PC-3 (cell line): ENCODE measurements around the gene F12. TPM values are rescaled to one million over a fixed set of nuclear protein-coding genes. Genes with fewer than 3 reads are reported as not detected.
A peak's percentile ranks its signal among the peaks of the same experiment; 100 is the strongest.

ENCODE experiments used
- ATAC-seq: fragments of 200-7000 bp; cut with Tn5 transposase; 2 replicates; pipeline ENCODE4 v1.9.1; 2020; ENCODE audit warnings: mild to moderate bottlenecking, moderate library complexity
- BruUV-seq: library from RNA; stranded (reverse); fragments of 400-500 nt; replicated peaks from 2 replicates; lab custom pipeline; 2021; lab: Mats Ljungman, UMichigan
- CTCF ChIA-PET: fragments of 300-600 bp; sonication (Branson Sonifier 250); formaldehyde crosslinking; loops from one replicate; lab custom pipeline; 2022; ENCODE audit warnings: antibody characterized with exemption; lab: Charles Lee
- POLR2A ChIA-PET: fragments of 300-600 bp; sonication (Branson Sonifier 250); formaldehyde crosslinking; loops from one replicate; lab custom pipeline; 2022; ENCODE audit warnings: antibody characterized with exemption; ENCODE audit not compliant: unreplicated experiment; lab: Charles Lee
- DNase-seq: peaks from one replicate; pipeline ENCODE4 v3.0.0-alpha.2; 2015
- H2AFZ ChIP-seq: fragments of 300-600 bp; sonication (generic); 2 replicates; pipeline ENCODE4 v1.6.0; 2016; ENCODE audit warnings: antibody characterized with exemption, low read length
- H3F3A ChIP-seq: fragments of 300-600 bp; sonication (generic); one replicate; pipeline ENCODE4 v1.6.0; 2017; ENCODE audit warnings: antibody characterized with exemption, low read length, control low read depth, mild to moderate bottlenecking; ENCODE audit not compliant: unreplicated experiment
- H3K27ac ChIP-seq: fragments of 300-600 bp; sonication (generic); 2 replicates; pipeline ENCODE4 v1.5.1; 2016; ENCODE audit warnings: mild to moderate bottlenecking, low read length
- H3K27me3 ChIP-seq: fragments of 300-600 bp; sonication (generic); 2 replicates; pipeline ENCODE4 v1.6.1; 2016; ENCODE audit warnings: low read length, mixed read lengths
- H3K36me3 ChIP-seq: fragments of 300-600 bp; sonication (generic); 2 replicates; pipeline ENCODE4 v1.6.1; 2016; ENCODE audit warnings: low read depth, mixed run types, low read length, mixed read lengths
- H3K4me1 ChIP-seq: fragments of 300-600 bp; sonication (generic); 2 replicates; pipeline ENCODE4 v1.5.1; 2016; ENCODE audit warnings: low read length; ENCODE audit not compliant: insufficient read depth
- H3K4me2 ChIP-seq: fragments of 300-600 bp; sonication (generic); 2 replicates; pipeline ENCODE4 v1.6.0; 2016; ENCODE audit warnings: low read length
- H3K4me3 ChIP-seq: fragments of 300-600 bp; sonication (generic); 2 replicates; pipeline ENCODE4 v1.5.1; 2016; ENCODE audit warnings: mild to moderate bottlenecking, low read length, mixed read lengths
- H3K79me2 ChIP-seq: fragments of 300-600 bp; sonication (generic); 2 replicates; pipeline ENCODE4 v1.6.1; 2017; ENCODE audit warnings: low read length, mixed read lengths
- H3K9ac ChIP-seq: fragments of 300-600 bp; sonication (generic); 2 replicates; pipeline ENCODE4 v1.6.0; 2016; ENCODE audit warnings: mild to moderate bottlenecking, low read length
- H3K9me2 ChIP-seq: fragments of 300-600 bp; sonication (generic); replicated peaks from 2 replicates; pipeline ENCODE4 v1.6.1; 2016; ENCODE audit warnings: mixed run types, low read length, mixed read lengths
- H3K9me3 ChIP-seq: fragments of 300-600 bp; sonication (generic); 2 replicates; pipeline ENCODE4 v1.6.1; 2016; ENCODE audit warnings: low read length, mixed read lengths
- H4K20me1 ChIP-seq: fragments of 300-600 bp; sonication (generic); 2 replicates; pipeline ENCODE4 v1.6.1; 2016; ENCODE audit warnings: low read length, mixed read lengths
- EZH2 ChIP-seq: fragments of 300-600 bp; sonication (generic); IDR thresholded peaks from one replicate; pipeline ENCODE4 v1.6.1; 2017; ENCODE audit warnings: antibody characterized with exemption, mild to moderate bottlenecking, low read length; ENCODE audit not compliant: unreplicated experiment
- EZH2phosphoT487 ChIP-seq: fragments of 300-600 bp; sonication (generic); IDR thresholded peaks from 2 replicates; pipeline ENCODE4 v1.6.1; 2018; ENCODE audit warnings: mild to moderate bottlenecking, antibody characterized with exemption, low read length, borderline replicate concordance
- intact Hi-C: fragments of 100-400 bp; cut with micrococcal nuclease; formaldehyde crosslinking; loops from 2 replicates; pipeline ENCODE4 v1.9.0; 2023
- total RNA-seq: library from RNA; depleted of rRNA; stranded (reverse); fragments of >200 nt; gene quantifications from 2 replicates; pipeline ENCODE4 v1.2.3, GENCODE V29; 2014
- TF ChIP-seq, protein P1 (sequence below): fragments of 300-600 bp; sonication (generic); conservative IDR thresholded peaks from 2 replicates; pipeline ENCODE4 v1.5.1; 2017; ENCODE audit warnings: antibody characterized with exemption, low read depth, mild to moderate bottlenecking, low read length

Gene F12
- total RNA-seq, 1 experiment from 2014 or later: 36.8 TPM

DNA sequence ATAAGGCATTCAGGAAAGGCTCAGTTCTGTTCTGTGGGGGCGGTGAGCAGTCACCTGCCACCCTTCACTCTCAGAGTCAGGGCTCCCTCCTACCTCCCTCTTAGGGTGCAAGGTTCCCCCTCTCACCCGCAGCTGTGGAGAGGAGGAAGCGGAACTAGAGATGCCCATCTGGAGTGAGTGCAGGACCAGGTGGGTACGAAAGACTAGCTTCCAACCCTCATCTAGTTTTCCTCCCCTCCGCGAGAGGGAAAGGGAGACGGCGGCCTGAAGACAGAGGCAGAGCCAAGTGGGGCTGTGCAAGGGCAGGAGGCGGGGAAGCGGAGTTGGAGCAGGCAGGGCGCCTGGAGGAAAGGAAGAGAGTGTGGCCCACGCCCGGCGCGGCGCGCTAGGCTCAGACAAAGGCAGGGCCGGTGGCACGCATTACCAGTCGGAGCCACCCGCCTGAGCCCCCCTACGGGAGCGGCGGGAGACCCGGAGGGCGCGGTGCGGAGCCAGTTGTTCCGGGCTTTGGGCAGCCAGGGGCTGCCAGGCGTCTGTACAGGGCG lies 44.6 kb upstream of the F12 start:
- H3F3A ChIP-seq: peaks cover 8% of the 10 kb centered on the region
- ATAC-seq (peak; percentile 2; the same call in 1 of the 2 replicates), DNase-seq (no peak)
- no peaks in the 10 kb centered on the region for H3K9me2 ChIP-seq
- peak overlapping the region; percentile 60; the same call in 1 of the 2 replicates for H2AFZ ChIP-seq
- H4K20me1 ChIP-seq: peaks cover 14% of the 10 kb centered on the region; the same call in 1 of the 2 replicates
- H3K9ac ChIP-seq: peak overlapping the region; percentile 80
- peaks cover 5% of the 10 kb centered on the region for H3K36me3 ChIP-seq
- peaks cover 12% of the 10 kb centered on the region for H3K79me2 ChIP-seq
- ChIA-PET POLR2A (interaction anchor here (0.5 to 0.7 kb wide), 2 partner anchors 44 to 51 kb away, joined by 3 to 4 read pairs; no protein-coding TSS in a partner anchor), CTCF (interaction anchor here (1.1 to 3.4 kb wide), 4 partner anchors 51 to 135 kb away, joined by 4 to 36 read pairs (median 4); no protein-coding TSS in a partner anchor)
- H3K4me1 ChIP-seq: peaks cover 18% of the 10 kb centered on the region; the same call in 1 of the 2 replicates
- H3K9me3 ChIP-seq: no peaks in the 10 kb centered on the region
- TF ChIP-seq EZH2phosphoT487: no peak
- no peak for TF ChIP-seq EZH2
- TF ChIP-seq, protein P1, sequence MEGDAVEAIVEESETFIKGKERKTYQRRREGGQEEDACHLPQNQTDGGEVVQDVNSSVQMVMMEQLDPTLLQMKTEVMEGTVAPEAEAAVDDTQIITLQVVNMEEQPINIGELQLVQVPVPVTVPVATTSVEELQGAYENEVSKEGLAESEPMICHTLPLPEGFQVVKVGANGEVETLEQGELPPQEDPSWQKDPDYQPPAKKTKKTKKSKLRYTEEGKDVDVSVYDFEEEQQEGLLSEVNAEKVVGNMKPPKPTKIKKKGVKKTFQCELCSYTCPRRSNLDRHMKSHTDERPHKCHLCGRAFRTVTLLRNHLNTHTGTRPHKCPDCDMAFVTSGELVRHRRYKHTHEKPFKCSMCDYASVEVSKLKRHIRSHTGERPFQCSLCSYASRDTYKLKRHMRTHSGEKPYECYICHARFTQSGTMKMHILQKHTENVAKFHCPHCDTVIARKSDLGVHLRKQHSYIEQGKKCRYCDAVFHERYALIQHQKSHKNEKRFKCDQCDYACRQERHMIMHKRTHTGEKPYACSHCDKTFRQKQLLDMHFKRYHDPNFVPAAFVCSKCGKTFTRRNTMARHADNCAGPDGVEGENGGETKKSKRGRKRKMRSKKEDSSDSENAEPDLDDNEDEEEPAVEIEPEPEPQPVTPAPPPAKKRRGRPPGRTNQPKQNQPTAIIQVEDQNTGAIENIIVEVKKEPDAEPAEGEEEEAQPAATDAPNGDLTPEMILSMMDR: no peak
- no peaks in the 10 kb centered on the region for H3K27me3 ChIP-seq
- H3K4me2 ChIP-seq: peak overlapping the region; percentile 99
- no TSS peak for BruUV-seq
- H3K4me3 ChIP-seq: peak overlapping the region; percentile 88
- no peak overlapping the region for H3K27ac ChIP-seq
- intact Hi-C loops: loop anchor here (1.0 to 2.0 kb wide), 5 partner anchors 27 to 145 kb away; partner anchors contain the start of gene GRK6

DNA sequence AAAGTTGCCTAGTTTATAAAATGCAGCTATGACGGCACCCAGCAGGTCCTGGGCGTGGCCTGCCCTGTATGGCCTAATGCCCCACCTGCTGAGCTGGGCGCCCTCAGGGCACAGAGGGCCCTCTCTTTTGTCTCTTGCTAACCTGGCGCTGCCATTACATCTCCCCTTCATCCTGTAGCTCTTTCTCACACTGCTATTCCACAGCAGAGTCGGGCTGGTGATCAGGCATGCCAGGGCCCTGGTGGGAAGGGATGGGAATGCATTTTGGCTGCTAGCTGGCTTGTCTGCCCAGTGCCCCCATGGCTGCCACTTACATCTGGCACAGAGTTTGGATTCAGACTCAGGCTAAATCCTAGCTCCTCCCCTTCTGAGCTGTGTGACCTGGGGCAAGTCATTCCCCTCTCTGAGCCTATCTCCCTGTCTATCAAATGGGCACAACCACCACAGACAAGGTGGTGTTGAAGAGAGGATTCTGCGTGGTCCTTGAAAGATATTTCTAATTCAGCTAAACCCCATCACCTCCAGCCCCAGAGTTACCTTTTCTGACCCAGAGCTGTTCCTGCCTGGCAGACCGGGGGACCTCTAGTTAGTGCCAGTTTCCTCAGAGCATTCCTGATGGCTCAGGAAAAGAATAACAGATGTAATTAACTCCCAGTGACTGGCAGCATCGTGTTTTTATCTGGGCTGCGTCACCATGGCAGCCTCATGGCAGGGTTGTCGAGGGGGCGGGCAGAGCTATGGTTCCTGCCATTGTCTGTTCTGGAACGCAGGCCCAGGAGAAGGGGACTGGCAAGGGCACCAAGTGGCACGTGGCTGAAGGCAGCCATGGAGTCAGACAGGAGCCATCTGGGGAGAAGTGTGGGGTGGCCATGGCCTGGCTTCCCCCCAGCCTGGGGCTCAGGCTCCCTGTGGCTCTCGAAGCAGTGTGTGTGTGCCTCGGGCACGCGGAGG lies 43.6 kb upstream of the F12 start:
- Histone ChIP-seq H3K9me2 (no peaks in the 10 kb centered on the region), H3K9ac (no peak overlapping the region), H3K9me3 (no peaks in the 10 kb centered on the region), H3K79me2 (peaks cover 20% of the 10 kb centered on the region), H3F3A (peaks cover 15% of the 10 kb centered on the region), H3K4me1 (peaks cover 28% of the 10 kb centered on the region), H3K4me2 (peak overlapping the region; percentile 99; the same call in 1 of the 2 replicates), H3K27ac (no peak overlapping the region), H4K20me1 (peaks cover 8% of the 10 kb centered on the region; the same call in 1 of the 2 replicates), H2AFZ (no peak overlapping the region), H3K4me3 (no peak overlapping the region), H3K36me3 (peaks cover 1% of the 10 kb centered on the region), H3K27me3 (no peaks in the 10 kb centered on the region)
- no TSS peak for BruUV-seq
- no peak for TF ChIP-seq EZH2
- TF ChIP-seq, protein P1: no peak; the same call in 1 of the 2 replicates
- TF ChIP-seq EZH2phosphoT487: no peak
- intact Hi-C loops: no loop called here
- DNase-seq: no peak
- no peak for ATAC-seq
- POLR2A ChIA-PET: interaction anchor here (0.6 kb wide), 1 partner anchor 101 kb away, joined by 5 read pairs; the partner anchor contains the start of gene LMAN2
- CTCF ChIA-PET: interaction anchor here (0.8 to 3.4 kb wide), 4 partner anchors 49 to 64 kb away, joined by 3 to 36 read pairs (median 4); no protein-coding TSS in a partner anchor
